ENCODE results near the gene GSTP1.

Gene GSTP1

GRCh38 chr11:67583247-67584204 is at the start of gene GSTP1:
Gene GSTP1, plus strand, starts transcription at chr11:67583812. Its CDS starts 32 bp downstream, at chr11:67583844.
- DNase-seq (ENCODE audit: low read depth in 2 of 2) = peak; percentile 90 to 93
- TF ChIP-seq CTCF (IDR thresholded peaks at IDR 0.05; ENCODE audit: low read depth, low read length) = peak; percentile 40
- H3K4me3 ChIP-seq (replicated peaks in 1 of 2; ENCODE audit: low read depth in 2 of 2, low read length in 2 of 2) = peak within 1 kb of the TSS; percentile 63 to 75

GRCh38 chr11:67534070-67534679 is 49.4 kb upstream of the GSTP1 start:
- no peak for TF ChIP-seq CTCF (IDR thresholded peaks at IDR 0.05; ENCODE audit: low read depth, low read length)
- peak in 1 of 2 donors; percentile 31 for DNase-seq (ENCODE audit: low read depth in 2 of 2)
- H3K4me3 ChIP-seq (replicated peaks in 1 of 2; ENCODE audit: low read depth in 2 of 2, low read length in 2 of 2) = no peak overlapping the region

GRCh38 chr11:67535561-67535960 is 48.1 kb upstream of the GSTP1 start:
- TF ChIP-seq CTCF (IDR thresholded peaks at IDR 0.05; ENCODE audit: low read depth, low read length) = no peak
- H3K4me3 ChIP-seq (replicated peaks in 1 of 2; ENCODE audit: low read depth in 2 of 2, low read length in 2 of 2) = no peak overlapping the region
- no peak for DNase-seq (ENCODE audit: low read depth in 2 of 2)

GRCh38 chr11:67538306-67538705 is 45.3 kb upstream of the GSTP1 start:
- no peak overlapping the region for H3K4me3 ChIP-seq (replicated peaks in 1 of 2; ENCODE audit: low read depth in 2 of 2, low read length in 2 of 2)
- no peak for TF ChIP-seq CTCF (IDR thresholded peaks at IDR 0.05; ENCODE audit: low read depth, low read length)
- peak; percentile 12 to 29 for DNase-seq (ENCODE audit: low read depth in 2 of 2)

GRCh38 chr11:67538823-67539505 is 44.6 kb upstream of the GSTP1 start:
- no peak for DNase-seq (ENCODE audit: low read depth in 2 of 2)
- TF ChIP-seq CTCF (IDR thresholded peaks at IDR 0.05; ENCODE audit: low read depth, low read length) = no peak
- no peak overlapping the region for H3K4me3 ChIP-seq (replicated peaks in 1 of 2; ENCODE audit: low read depth in 2 of 2, low read length in 2 of 2)

GRCh38 chr11:67539550-67539949 is 44.1 kb upstream of the GSTP1 start:
- TF ChIP-seq CTCF (IDR thresholded peaks at IDR 0.05; ENCODE audit: low read depth, low read length) = no peak

More at GRCh38 chr11:67539550-67539949, 44.1 kb upstream of the GSTP1 start:
- no peak overlapping the region for H3K4me3 ChIP-seq (replicated peaks in 1 of 2; ENCODE audit: low read depth in 2 of 2, low read length in 2 of 2)
- no peak for DNase-seq (ENCODE audit: low read depth in 2 of 2)

Data from cardiac fibroblast (primary cell).